ENCODE data around the gene IER5L.

- TF ChIP-seq, protein P1, sequence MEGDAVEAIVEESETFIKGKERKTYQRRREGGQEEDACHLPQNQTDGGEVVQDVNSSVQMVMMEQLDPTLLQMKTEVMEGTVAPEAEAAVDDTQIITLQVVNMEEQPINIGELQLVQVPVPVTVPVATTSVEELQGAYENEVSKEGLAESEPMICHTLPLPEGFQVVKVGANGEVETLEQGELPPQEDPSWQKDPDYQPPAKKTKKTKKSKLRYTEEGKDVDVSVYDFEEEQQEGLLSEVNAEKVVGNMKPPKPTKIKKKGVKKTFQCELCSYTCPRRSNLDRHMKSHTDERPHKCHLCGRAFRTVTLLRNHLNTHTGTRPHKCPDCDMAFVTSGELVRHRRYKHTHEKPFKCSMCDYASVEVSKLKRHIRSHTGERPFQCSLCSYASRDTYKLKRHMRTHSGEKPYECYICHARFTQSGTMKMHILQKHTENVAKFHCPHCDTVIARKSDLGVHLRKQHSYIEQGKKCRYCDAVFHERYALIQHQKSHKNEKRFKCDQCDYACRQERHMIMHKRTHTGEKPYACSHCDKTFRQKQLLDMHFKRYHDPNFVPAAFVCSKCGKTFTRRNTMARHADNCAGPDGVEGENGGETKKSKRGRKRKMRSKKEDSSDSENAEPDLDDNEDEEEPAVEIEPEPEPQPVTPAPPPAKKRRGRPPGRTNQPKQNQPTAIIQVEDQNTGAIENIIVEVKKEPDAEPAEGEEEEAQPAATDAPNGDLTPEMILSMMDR (IDR thresholded peaks at IDR 0.05 in 8 of 11, conservative IDR thresholded peaks at IDR 0.05 in 3 of 11), result no peak
- no peak for TF ChIP-seq POLR2AphosphoS5 (IDR thresholded peaks at IDR 0.05)
Observed at GRCh38 chr9:129160712-129161533, 17.1 kb downstream of the IER5L start.
